HepG2 (cell line): ENCODE measurements around the gene ALDOA. TPM values are rescaled to one million over a fixed set of nuclear protein-coding genes. Genes with fewer than 3 reads are reported as not detected.
A peak's percentile ranks its signal among the peaks of the same experiment; 100 is the strongest.

Experiments
- BRCA1 ChIP-seq: sonication (generic); formaldehyde crosslinking; IDR thresholded peaks from 2 replicates; pipeline ENCODE4 v1.4.0; 2020; ENCODE audit warnings: missing genetic modification reagents
- CREB1 ChIP-seq, 2 experiments: fragments of 450-650 bp in 1 of 2; IDR thresholded peaks; 2 replicates each; pipeline ENCODE4 v1.6.1; 2016 to 2017; ENCODE audit warnings: control low read depth in 1 of 2, mild to moderate bottlenecking in 1 of 2, missing compliant biosample characterization in 1 of 2, missing genetic modification characterization in 1 of 2
- GFI1 ChIP-seq: sonication (generic); formaldehyde crosslinking; IDR thresholded peaks from 2 replicates; pipeline ENCODE4 v1.5.0; 2020; ENCODE audit warnings: missing genetic modification reagents, mild to moderate bottlenecking, borderline replicate concordance
- GTF2F1 ChIP-seq: fragments of 150-350 bp; IDR thresholded peaks from 2 replicates; pipeline ENCODE4 v1.6.1; 2014; ENCODE audit warnings: low read length
- IRX3 ChIP-seq: sonication (generic); formaldehyde crosslinking; IDR thresholded peaks from 2 replicates; pipeline ENCODE4 v1.8.1; 2023; ENCODE audit warnings: mild to moderate bottlenecking, low read depth, missing genetic modification reagents, borderline replicate concordance
- KLF6 ChIP-seq: IDR thresholded peaks from 2 replicates; pipeline ENCODE4 v1.8.0; 2016; ENCODE audit warnings: missing biosample characterization, missing genetic modification reagents
- NFRKB ChIP-seq: fragments of 450-650 bp; IDR thresholded peaks from 2 replicates; pipeline ENCODE4 v1.6.1; 2017
- SALL1 ChIP-seq: sonication (generic); formaldehyde crosslinking; IDR thresholded peaks from 2 replicates; pipeline ENCODE4 v1.8.0; 2022; ENCODE audit warnings: mild to moderate bottlenecking, missing genetic modification reagents
- ZNF761 ChIP-seq: sonication (generic); formaldehyde crosslinking; conservative IDR thresholded peaks from 2 replicates; pipeline ENCODE4 v1.4.0; 2020; ENCODE audit warnings: mild to moderate bottlenecking, missing genetic modification reagents
- ZNF780A ChIP-seq: sonication (generic); formaldehyde crosslinking; IDR thresholded peaks from 2 replicates; pipeline ENCODE4 v1.8.0; 2022; ENCODE audit warnings: mild to moderate bottlenecking, missing genetic modification reagents, moderate library complexity
- polyA plus RNA-seq, 8 experiments: library from polyadenylated mRNA; depleted of rRNA in 3 of 8; stranded (reverse) in 7 of 8; unstranded in 1 of 8; fragments of >200 nt; fragmentation: Illumina TruSeq in 4 of 8; extraction: Trizol in 4 of 8; gene quantifications; 2 replicates each; pipeline versions ENCODE4 v1.2.1 to v1.2.3, GENCODE V29; 2011 to 2016; ENCODE audit warnings: low read depth in 4 of 8, missing spikeins in 1 of 8, mixed read lengths in 1 of 8; ENCODE audit not compliant: insufficient read depth in 1 of 8
- total RNA-seq, 5 experiments: library from RNA; depleted of rRNA; stranded (reverse); fragments of >200 nt; fragmentation: Illumina TruSeq; extraction: Trizol; gene quantifications; 2 replicates each; pipeline ENCODE4 v1.2.3, GENCODE V29; 2016; ENCODE audit warnings: low read depth in 1 of 5
- TF ChIP-seq, protein P1 (sequence below): sonication (generic); formaldehyde crosslinking; IDR thresholded peaks from 2 replicates; pipeline ENCODE4 v1.4.0; 2020; ENCODE audit warnings: missing genetic modification reagents, borderline replicate concordance
- TF ChIP-seq, protein P2 (sequence below): conservative IDR thresholded peaks from 2 replicates; pipeline ENCODE4 v1.6.1; 2018; ENCODE audit warnings: missing genetic modification reagents
- TF ChIP-seq, protein P3 (sequence below), 2 experiments: fragments of 450-650 bp in 1 of 2; sonication (generic) in 1 of 2; formaldehyde crosslinking in 1 of 2; IDR thresholded peaks; 2 replicates each; pipeline versions ENCODE4 v1.6.1 to v1.8.0; 2016 to 2022; ENCODE audit warnings: antibody characterized with exemption in 1 of 2, mild to moderate bottlenecking in 1 of 2, missing genetic modification reagents in 1 of 2
- TF ChIP-seq, protein P4 (sequence below): sonication (generic); formaldehyde crosslinking; IDR thresholded peaks from 2 replicates; pipeline ENCODE4 v1.5.1; 2020; ENCODE audit warnings: missing genetic modification reagents, mild to moderate bottlenecking, borderline replicate concordance

Gene ALDOA
- total and polyA plus RNA-seq, 2 of the 13 experiments (the other 11 are each of a cell fraction or from before 2014, with no cell fraction given) = 925 to 1,884 TPM

DNA sequence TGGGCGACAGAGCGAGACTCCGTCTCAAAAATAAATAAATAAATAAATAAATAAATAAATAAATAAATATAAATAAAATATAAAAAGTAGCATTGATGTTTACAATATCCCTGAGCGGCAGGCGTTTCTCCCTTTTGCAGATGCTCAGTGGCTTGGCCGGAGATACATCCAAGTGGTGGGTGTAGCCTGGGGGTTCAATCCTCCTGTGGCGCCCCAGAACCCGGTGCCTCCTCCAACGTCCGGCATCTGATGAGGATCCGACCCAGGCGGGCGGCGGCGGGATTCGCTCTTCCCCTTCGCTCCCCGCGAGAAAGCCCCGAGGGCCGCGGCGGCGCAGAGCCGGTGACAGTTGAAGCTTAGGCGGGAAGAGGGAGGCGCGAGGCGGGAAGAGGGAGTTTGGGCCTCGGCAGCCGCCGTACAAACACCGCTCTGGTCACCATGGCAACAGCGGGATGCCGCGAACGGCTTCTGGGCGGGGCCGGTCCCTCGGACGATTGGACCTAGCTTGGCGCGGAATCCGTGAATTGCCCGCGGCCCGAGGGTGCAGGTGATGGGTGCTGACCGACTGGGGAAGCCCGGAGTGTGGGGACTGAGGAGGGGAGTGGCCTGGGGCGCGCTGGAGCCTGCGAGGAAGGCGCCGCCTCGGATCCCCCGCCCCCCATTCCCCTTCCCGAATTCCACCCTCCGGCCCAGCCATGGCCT, 12.7 kb upstream of the ALDOA start (continued):
- TF ChIP-seq, protein P1, sequence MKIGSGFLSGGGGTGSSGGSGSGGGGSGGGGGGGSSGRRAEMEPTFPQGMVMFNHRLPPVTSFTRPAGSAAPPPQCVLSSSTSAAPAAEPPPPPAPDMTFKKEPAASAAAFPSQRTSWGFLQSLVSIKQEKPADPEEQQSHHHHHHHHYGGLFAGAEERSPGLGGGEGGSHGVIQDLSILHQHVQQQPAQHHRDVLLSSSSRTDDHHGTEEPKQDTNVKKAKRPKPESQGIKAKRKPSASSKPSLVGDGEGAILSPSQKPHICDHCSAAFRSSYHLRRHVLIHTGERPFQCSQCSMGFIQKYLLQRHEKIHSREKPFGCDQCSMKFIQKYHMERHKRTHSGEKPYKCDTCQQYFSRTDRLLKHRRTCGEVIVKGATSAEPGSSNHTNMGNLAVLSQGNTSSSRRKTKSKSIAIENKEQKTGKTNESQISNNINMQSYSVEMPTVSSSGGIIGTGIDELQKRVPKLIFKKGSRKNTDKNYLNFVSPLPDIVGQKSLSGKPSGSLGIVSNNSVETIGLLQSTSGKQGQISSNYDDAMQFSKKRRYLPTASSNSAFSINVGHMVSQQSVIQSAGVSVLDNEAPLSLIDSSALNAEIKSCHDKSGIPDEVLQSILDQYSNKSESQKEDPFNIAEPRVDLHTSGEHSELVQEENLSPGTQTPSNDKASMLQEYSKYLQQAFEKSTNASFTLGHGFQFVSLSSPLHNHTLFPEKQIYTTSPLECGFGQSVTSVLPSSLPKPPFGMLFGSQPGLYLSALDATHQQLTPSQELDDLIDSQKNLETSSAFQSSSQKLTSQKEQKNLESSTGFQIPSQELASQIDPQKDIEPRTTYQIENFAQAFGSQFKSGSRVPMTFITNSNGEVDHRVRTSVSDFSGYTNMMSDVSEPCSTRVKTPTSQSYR = peak; percentile 53; the same call in 1 of the 2 replicates
- TF ChIP-seq KLF6 (CRISPR knock-in tag) = 0 out of 2 replicates have a peak, but pooled peaks have one; percentile 68
- peak; percentile 99 for TF ChIP-seq ZNF761 (CRISPR knock-in tag)
- peak; percentile 98; the same call in 1 of the 2 replicates for TF ChIP-seq IRX3 (CRISPR knock-in tag)
- TF ChIP-seq GFI1 = peak; percentile 68; the same call in 1 of the 2 replicates
- TF ChIP-seq, protein P2, sequence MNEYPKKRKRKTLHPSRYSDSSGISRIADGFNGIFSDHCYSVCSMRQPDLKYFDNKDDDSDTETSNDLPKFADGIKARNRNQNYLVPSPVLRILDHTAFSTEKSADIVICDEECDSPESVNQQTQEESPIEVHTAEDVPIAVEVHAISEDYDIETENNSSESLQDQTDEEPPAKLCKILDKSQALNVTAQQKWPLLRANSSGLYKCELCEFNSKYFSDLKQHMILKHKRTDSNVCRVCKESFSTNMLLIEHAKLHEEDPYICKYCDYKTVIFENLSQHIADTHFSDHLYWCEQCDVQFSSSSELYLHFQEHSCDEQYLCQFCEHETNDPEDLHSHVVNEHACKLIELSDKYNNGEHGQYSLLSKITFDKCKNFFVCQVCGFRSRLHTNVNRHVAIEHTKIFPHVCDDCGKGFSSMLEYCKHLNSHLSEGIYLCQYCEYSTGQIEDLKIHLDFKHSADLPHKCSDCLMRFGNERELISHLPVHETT (CRISPR knock-in tag) = peak; percentile 91
- TF ChIP-seq GTF2F1 = no peak
- TF ChIP-seq, protein P3, sequence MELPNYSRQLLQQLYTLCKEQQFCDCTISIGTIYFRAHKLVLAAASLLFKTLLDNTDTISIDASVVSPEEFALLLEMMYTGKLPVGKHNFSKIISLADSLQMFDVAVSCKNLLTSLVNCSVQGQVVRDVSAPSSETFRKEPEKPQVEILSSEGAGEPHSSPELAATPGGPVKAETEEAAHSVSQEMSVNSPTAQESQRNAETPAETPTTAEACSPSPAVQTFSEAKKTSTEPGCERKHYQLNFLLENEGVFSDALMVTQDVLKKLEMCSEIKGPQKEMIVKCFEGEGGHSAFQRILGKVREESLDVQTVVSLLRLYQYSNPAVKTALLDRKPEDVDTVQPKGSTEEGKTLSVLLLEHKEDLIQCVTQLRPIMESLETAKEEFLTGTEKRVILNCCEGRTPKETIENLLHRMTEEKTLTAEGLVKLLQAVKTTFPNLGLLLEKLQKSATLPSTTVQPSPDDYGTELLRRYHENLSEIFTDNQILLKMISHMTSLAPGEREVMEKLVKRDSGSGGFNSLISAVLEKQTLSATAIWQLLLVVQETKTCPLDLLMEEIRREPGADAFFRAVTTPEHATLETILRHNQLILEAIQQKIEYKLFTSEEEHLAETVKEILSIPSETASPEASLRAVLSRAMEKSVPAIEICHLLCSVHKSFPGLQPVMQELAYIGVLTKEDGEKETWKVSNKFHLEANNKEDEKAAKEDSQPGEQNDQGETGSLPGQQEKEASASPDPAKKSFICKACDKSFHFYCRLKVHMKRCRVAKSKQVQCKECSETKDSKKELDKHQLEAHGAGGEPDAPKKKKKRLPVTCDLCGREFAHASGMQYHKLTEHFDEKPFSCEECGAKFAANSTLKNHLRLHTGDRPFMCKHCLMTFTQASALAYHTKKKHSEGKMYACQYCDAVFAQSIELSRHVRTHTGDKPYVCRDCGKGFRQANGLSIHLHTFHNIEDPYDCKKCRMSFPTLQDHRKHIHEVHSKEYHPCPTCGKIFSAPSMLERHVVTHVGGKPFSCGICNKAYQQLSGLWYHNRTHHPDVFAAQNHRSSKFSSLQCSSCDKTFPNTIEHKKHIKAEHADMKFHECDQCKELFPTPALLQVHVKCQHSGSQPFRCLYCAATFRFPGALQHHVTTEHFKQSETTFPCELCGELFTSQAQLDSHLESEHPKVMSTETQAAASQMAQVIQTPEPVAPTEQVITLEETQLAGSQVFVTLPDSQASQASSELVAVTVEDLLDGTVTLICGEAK (IDR thresholded peaks at IDR 0.05) = no peak
- TF ChIP-seq, protein P3 (CRISPR knock-in tag; IDR thresholded peaks at IDR 0.05) = peak; percentile 95
- TF ChIP-seq BRCA1 = peak; percentile 81; the same call in 1 of the 2 replicates
- TF ChIP-seq, protein P4, sequence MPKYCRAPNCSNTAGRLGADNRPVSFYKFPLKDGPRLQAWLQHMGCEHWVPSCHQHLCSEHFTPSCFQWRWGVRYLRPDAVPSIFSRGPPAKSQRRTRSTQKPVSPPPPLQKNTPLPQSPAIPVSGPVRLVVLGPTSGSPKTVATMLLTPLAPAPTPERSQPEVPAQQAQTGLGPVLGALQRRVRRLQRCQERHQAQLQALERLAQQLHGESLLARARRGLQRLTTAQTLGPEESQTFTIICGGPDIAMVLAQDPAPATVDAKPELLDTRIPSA (CRISPR knock-in tag) = peak; percentile 99; the same call in 1 of the 2 replicates
- peak; percentile 95 for TF ChIP-seq SALL1 (CRISPR knock-in tag)
- TF ChIP-seq CREB1 (IDR thresholded peaks at IDR 0.05) = no peak
- TF ChIP-seq CREB1 (CRISPR knock-in tag; IDR thresholded peaks at IDR 0.05) = no peak
- TF ChIP-seq ZNF780A (CRISPR knock-in tag) = peak; percentile 86; the same call in 1 of the 2 replicates
- TF ChIP-seq NFRKB = no peak
